Measurements from ENCODE around the gene C1QTNF5. TPM values are rescaled to one million over a fixed set of nuclear protein-coding genes. Genes with fewer than 3 reads are reported as not detected.

The C1QTNF5 gene
- total and polyA plus RNA-seq, 7 donors = 3.2 to 12.0 (median 8.1) TPM

DNA sequence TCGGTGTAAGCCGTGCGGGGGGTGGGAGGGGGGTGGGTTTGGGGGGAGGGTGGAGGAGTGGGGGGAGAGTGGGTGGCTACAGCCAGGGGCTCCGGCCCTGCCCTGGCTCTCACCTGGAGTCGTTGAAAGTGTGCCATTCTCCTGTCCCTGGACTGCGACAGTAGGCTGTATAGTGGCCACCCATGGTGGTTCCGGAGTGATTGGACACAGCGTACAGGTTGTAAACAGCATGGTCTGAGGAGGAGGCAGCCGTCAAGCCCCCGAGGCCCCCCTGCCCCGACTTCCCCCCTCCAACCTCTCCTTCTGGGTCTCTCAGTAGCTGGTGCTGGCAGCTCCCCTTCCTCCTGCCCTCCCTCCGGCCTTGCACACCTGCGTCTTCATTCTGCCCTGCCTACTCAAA, 16.4 kb upstream of the C1QTNF5 start:
- WGBS, 3 donors = 28 to 51% (median 44%) methylated on average over 9 to 13 of the region's 13 CpGs
- DNase-seq (no peak), ATAC-seq (no peak)
- peaks cover 8 to 55% of the 10 kb centered on the region in 2 donors for H3K36me3 ChIP-seq (ENCODE audit: insufficient read depth in 1 of 2, low read depth in 1 of 2)
- intact Hi-C loops (cut with DNase I) = loop anchor here (2.0 to 10.0 kb wide), 2 partner anchors 18 to 118 kb away; no protein-coding TSS in a partner anchor
- no peak for TF ChIP-seq CTCF (IDR thresholded peaks at IDR 0.05)
- peaks cover 36% of the 10 kb centered on the region for H3K4me1 ChIP-seq
- H3K27me3 ChIP-seq (ENCODE audit: insufficient read depth in 3 of 3, low read length in 2 of 3) = no peaks in the 10 kb centered on the region
- H3K4me3 ChIP-seq = peak overlapping the region; percentile 61
- peak overlapping the region; percentile 74 for H3K27ac ChIP-seq
- no peaks in the 10 kb centered on the region for H3K9me3 ChIP-seq

DNA sequence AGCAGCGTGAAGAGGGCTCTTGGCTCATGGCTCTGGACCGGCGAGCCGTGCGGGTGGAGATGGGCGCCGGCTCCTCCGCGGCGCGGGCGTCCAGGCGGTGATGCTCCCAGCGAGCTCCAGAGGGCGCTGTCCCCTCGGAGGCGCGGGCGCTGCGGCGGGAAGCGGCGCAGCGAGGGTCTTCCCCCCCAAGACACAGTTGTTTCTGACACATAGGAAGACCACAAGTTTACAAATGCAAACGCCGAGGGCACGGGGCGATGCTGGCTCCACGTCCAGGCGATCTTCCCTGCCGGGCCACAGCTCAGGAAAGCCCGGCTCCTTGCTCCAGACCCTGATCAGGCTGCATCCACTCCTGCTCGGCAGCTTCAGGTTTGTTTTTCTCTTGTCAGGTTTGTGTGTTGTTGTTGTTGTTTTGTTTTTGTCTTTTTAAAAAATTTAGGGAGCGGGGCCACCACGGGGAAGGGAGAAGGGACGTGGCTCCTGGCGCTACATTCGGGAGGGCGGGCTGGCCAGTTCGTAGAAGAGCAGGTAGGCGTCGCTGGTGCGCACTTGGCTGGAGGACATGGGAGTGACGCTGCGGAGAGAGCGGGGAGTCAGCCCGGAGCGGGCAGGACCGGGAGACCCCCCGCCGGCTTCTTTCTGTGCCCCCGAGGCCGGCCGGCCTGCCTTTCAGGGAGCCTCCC, 15.8 kb upstream of the C1QTNF5 start:
- peaks cover 31% of the 10 kb centered on the region for H3K4me1 ChIP-seq
- H3K4me3 ChIP-seq = peak overlapping the region; percentile 61
- H3K27ac ChIP-seq = peak overlapping the region; percentile 74
- DNase-seq = peak; percentile 84 to 93
- no peaks in the 10 kb centered on the region for H3K9me3 ChIP-seq
- TF ChIP-seq CTCF (IDR thresholded peaks at IDR 0.05) = peak; percentile 79
- 6 to 15% (median 7%) methylated on average over 48 to 54 of the region's 54 CpGs for WGBS, 3 donors
- peak; percentile 57 to 71 (median 62) for ATAC-seq
- no peaks in the 10 kb centered on the region for H3K27me3 ChIP-seq (ENCODE audit: insufficient read depth in 3 of 3, low read length in 2 of 3)
- intact Hi-C loops (cut with DNase I) = loop anchor here (1.0 to 10.0 kb wide), 3 partner anchors 18 to 118 kb away; no protein-coding TSS in a partner anchor
- peaks cover 8 to 55% of the 10 kb centered on the region in 2 donors for H3K36me3 ChIP-seq (ENCODE audit: insufficient read depth in 1 of 2, low read depth in 1 of 2)

- ATAC-seq (no peak), DNase-seq (peak in 1 of 2 donors; percentile 36)
- intact Hi-C loops (cut with DNase I) = loop anchor here in 1 of 2 donors (10.0 kb wide), 1 partner anchor 120 kb away; no protein-coding TSS in a partner anchor
- no peaks in the 10 kb centered on the region for H3K9me3 ChIP-seq
- H3K27ac ChIP-seq = peak overlapping the region; percentile 30
- no peak overlapping the region for H3K4me3 ChIP-seq
- H3K27me3 ChIP-seq (ENCODE audit: insufficient read depth in 3 of 3, low read length in 2 of 3) = no peaks in the 10 kb centered on the region
- peaks cover 8 to 55% of the 10 kb centered on the region in 2 donors for H3K36me3 ChIP-seq (ENCODE audit: insufficient read depth in 1 of 2, low read depth in 1 of 2)
- no peak for TF ChIP-seq CTCF (IDR thresholded peaks at IDR 0.05)
- 57 to 69% (median 68%) methylated on average over 9 of the region's 9 CpGs for WGBS, 3 donors
- peaks cover 21% of the 10 kb centered on the region for H3K4me1 ChIP-seq
Measured at GRCh38 chr11:119355091-119355843, 14.6 kb upstream of the C1QTNF5 start.

DNA sequence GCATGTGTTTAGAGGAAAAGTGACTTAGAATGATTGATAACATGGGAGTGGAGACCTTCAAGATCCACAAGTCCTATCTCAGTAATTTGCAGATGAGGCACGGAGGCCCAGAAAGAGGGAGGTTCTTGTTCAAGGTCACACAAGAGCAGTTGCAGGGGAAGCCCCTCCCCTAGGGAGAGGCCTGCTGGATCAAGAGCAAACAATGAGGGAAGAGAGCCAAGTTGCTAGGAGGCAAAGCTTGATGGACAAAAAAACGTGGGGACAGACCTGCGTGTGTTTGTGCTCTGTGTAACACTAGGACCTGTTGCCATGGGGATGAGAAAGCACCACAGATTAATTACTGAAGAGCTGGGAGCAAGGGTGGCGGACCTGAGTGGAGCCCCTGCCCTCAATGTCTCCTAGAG, 12.2 kb upstream of the C1QTNF5 start:
- WGBS, 3 donors = 18 to 24% (median 24%) methylated on average over 4 of the region's 4 CpGs
- Histone ChIP-seq H3K36me3 (ENCODE audit: insufficient read depth in 1 of 2, low read depth in 1 of 2) (peaks cover 0 to 32% of the 10 kb centered on the region in 2 donors), H3K4me1 (peaks cover 10% of the 10 kb centered on the region), H3K4me3 (no peak overlapping the region), H3K9me3 (no peaks in the 10 kb centered on the region), H3K27me3 (ENCODE audit: insufficient read depth in 3 of 3, low read length in 2 of 3) (no peaks in the 10 kb centered on the region), H3K27ac (no peak overlapping the region)
- DNase-seq = peak in 1 of 2 donors; percentile 34
- no peak for TF ChIP-seq CTCF (IDR thresholded peaks at IDR 0.05)
- intact Hi-C loops (cut with DNase I) = loop anchor here in 1 of 2 donors (10.0 kb wide), 1 partner anchor 122 kb away; no protein-coding TSS in a partner anchor
- peak in 3 of 4 donors; percentile 16 to 21 (median 20) for ATAC-seq
